Transverse colon (tissue), 4 donors: Measurements from ENCODE around the gene APMAP. TPM values are rescaled to one million over a fixed set of nuclear protein-coding genes. Genes with fewer than 3 reads are reported as not detected.

Experiments
- DNase-seq: peaks from one replicate; pipeline ENCODE4 v3.0.0-alpha.2; 2019
- H3K27ac ChIP-seq, 4 donors: fragments of 200-600 bp; sonication (generic); 2 replicates each; pipeline ENCODE4 v1.5.1; 2016 to 2018; ENCODE audit warnings: inconsistent platforms in 4 of 4
- H3K27me3 ChIP-seq: fragments of 200-600 bp; sonication (generic); 2 replicates; pipeline ENCODE4 v1.5.1; 2017; ENCODE audit warnings: inconsistent platforms
- H3K36me3 ChIP-seq, 4 donors: fragments of 200-600 bp; sonication (generic); 2 replicates each; pipeline ENCODE4 v1.5.1; 2017 to 2019; ENCODE audit warnings: inconsistent platforms in 4 of 4
- H3K4me1 ChIP-seq, 4 donors: fragments of 200-600 bp; sonication (generic); 2 replicates each; pipeline ENCODE4 v1.5.1; 2017 to 2020; ENCODE audit warnings: inconsistent platforms in 4 of 4
- H3K4me3 ChIP-seq, 4 donors: fragments of 200-600 bp; sonication (generic); 1 replicate in 1 of 4; 2 replicates in 3 of 4; pipeline versions ENCODE4 v1.5.1 to v1.6.1; 2017 to 2019; ENCODE audit warnings: inconsistent platforms in 4 of 4
- H3K9me3 ChIP-seq, 2 donors: fragments of 200-600 bp; sonication (generic); 2 replicates each; pipeline ENCODE4 v1.5.1; 2017 to 2019; ENCODE audit warnings: inconsistent platforms in 2 of 2
- EP300 ChIP-seq: sonication (generic); formaldehyde crosslinking; IDR thresholded peaks from one replicate; pipeline ENCODE4 v1.6.1; 2017; ENCODE audit warnings: antibody characterized with exemption, low read depth
- POLR2A ChIP-seq: fragments of 450-650 bp; IDR thresholded peaks from one replicate; pipeline ENCODE4 v1.6.1; 2016; ENCODE audit warnings: antibody characterized with exemption, mild to moderate bottlenecking, moderate library complexity
- POLR2AphosphoS5 ChIP-seq, 3 donors: sonication (generic); formaldehyde crosslinking; IDR thresholded peaks; one replicate each; pipeline ENCODE4 v1.6.1; 2016; ENCODE audit warnings: antibody characterized with exemption in 3 of 3
- WGBS, 2 donors: methylation state at CpG; one replicate each; pipeline ENCODE4 v1.1.5; 2018; ENCODE audit warnings: low coverage in 1 of 2; 5-methylcytosine and 5-hydroxymethylcytosine counted together
- in situ Hi-C, 4 donors: fragments of 200-750 bp; cut with MboI; loops; one replicate each; pipeline versions ENCODE4 v1.15.0 to v1.15.1; 2017; ENCODE audit warnings: low sequenced_read_pairs in 3 of 4, low pct_ligation_motif_present in 1 of 4, low pct_unique_long_range_greater_than_20kb in 1 of 4
- intact Hi-C: fragments of 100-400 bp; cut with DNase I; formaldehyde crosslinking; loops from one replicate; pipeline ENCODE4 v1.15.1; 2023; ENCODE audit warnings: low total_unique reads
- total RNA-seq, 4 donors: library from RNA; depleted of rRNA; stranded (reverse); fragments of >200 nt; gene quantifications; one replicate each; pipeline ENCODE4 v1.1.0, GENCODE V29; 2016
- TF ChIP-seq, protein P1 (sequence below), 5 experiments: fragments of 200-600 bp in 3 of 5; fragments of 450-650 bp in 2 of 5; sonication (generic) in 3 of 5; IDR thresholded peaks; 1 replicate in 2 of 5; 2 replicates in 3 of 5; pipeline ENCODE4 v1.5.1; 2016 to 2017; ENCODE audit warnings: antibody characterized with exemption in 5 of 5, inconsistent platforms in 3 of 5, mild to moderate bottlenecking in 2 of 5, moderate library complexity in 1 of 5

APMAP gene
- total RNA-seq, 4 donors from 2014 or later: 14.9 to 88.6 (median 50.2) TPM

DNA sequence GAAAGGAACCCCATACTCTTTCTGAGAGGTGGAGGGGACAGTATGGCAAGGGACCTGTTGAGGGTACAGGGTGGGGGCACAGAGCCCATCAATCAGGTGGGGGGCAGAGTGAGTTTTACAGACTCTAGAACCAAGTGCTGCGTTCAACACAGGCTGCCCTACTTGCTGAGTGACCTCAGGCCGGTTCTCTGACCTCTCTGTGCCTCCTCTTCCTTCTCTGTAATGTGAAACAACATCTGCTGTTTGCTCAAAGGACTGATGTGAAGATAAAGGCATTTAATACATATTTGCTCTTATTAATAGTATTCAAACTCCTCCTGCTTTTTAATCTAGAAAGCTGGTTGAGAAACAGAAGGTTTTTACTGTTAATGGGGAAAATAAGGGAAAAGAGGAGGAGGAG lies 25.9 kb upstream of the APMAP start:
- in situ Hi-C loops: loop anchor here in 1 of 4 donors (25.0 kb wide), 1 partner anchor 144 kb away; no protein-coding TSS in a partner anchor
- peaks cover 0 to 19% (median 8%) of the 10 kb centered on the region in 4 donors for H3K4me1 ChIP-seq
- H3K4me3 ChIP-seq: no peak overlapping the region
- intact Hi-C loops: no loop called here
- DNase-seq: no peak
- WGBS, 2 donors: 80 to 81% methylated on average over 2 of the region's 2 CpGs
- H3K27me3 ChIP-seq: no peaks in the 10 kb centered on the region
- H3K36me3 ChIP-seq: peaks cover 0 to 6% (median 1%) of the 10 kb centered on the region in 4 donors
- TF ChIP-seq, protein P1, sequence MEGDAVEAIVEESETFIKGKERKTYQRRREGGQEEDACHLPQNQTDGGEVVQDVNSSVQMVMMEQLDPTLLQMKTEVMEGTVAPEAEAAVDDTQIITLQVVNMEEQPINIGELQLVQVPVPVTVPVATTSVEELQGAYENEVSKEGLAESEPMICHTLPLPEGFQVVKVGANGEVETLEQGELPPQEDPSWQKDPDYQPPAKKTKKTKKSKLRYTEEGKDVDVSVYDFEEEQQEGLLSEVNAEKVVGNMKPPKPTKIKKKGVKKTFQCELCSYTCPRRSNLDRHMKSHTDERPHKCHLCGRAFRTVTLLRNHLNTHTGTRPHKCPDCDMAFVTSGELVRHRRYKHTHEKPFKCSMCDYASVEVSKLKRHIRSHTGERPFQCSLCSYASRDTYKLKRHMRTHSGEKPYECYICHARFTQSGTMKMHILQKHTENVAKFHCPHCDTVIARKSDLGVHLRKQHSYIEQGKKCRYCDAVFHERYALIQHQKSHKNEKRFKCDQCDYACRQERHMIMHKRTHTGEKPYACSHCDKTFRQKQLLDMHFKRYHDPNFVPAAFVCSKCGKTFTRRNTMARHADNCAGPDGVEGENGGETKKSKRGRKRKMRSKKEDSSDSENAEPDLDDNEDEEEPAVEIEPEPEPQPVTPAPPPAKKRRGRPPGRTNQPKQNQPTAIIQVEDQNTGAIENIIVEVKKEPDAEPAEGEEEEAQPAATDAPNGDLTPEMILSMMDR (IDR thresholded peaks at IDR 0.05): no peak
- TF ChIP-seq POLR2A (no peak), POLR2AphosphoS5 (IDR thresholded peaks at IDR 0.05) (no peak), EP300 (no peak)
- no peaks in the 10 kb centered on the region for H3K9me3 ChIP-seq
- no peak overlapping the region for H3K27ac ChIP-seq

DNA sequence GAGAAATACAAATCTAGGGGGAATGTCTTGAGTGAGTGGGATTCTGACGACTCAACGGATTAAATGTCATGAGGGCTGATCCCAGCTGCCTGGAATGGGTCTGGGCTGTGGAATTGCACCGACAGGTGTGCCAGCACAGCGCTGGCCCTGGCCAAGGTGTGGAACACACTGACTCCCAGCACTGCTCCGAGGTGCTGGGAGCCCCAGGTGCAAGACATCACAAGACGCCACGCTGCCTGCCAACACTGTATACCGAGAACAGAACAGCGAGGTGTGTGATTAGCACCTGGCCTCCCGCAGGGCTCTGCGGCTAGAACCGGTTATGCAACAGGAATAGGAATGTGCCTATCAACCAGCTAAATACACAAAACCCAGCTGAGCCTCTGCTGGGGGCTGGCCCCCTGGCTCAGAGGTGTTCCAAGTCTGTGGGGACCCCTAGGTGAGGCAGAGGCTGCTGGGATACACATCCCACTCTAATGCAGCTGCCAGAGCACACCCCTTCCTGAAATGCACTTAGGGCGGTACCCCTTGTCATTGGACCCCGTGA lies 24.8 kb upstream of the APMAP start:
- peaks cover 0 to 9% (median 1%) of the 10 kb centered on the region in 4 donors for H3K36me3 ChIP-seq
- peak overlapping the region in 1 of 4 donors; percentile 42 for H3K27ac ChIP-seq
- H3K4me3 ChIP-seq: no peak overlapping the region
- peaks cover 0 to 10% (median 5%) of the 10 kb centered on the region in 4 donors for H3K4me1 ChIP-seq
- TF ChIP-seq POLR2A: no peak
- TF ChIP-seq POLR2AphosphoS5 (IDR thresholded peaks at IDR 0.05): peak in 2 of 3 donors; percentile 16 to 37
- H3K27me3 ChIP-seq: no peaks in the 10 kb centered on the region
- 54 to 66% methylated on average over 2 to 11 of the region's 14 CpGs for WGBS, 2 donors
- no peaks in the 10 kb centered on the region for H3K9me3 ChIP-seq
- intact Hi-C loops: no loop called here
- in situ Hi-C loops: loop anchor here in 1 of 4 donors (25.0 kb wide), 1 partner anchor 145 kb away; no protein-coding TSS in a partner anchor
- DNase-seq: peak; percentile 74

DNA sequence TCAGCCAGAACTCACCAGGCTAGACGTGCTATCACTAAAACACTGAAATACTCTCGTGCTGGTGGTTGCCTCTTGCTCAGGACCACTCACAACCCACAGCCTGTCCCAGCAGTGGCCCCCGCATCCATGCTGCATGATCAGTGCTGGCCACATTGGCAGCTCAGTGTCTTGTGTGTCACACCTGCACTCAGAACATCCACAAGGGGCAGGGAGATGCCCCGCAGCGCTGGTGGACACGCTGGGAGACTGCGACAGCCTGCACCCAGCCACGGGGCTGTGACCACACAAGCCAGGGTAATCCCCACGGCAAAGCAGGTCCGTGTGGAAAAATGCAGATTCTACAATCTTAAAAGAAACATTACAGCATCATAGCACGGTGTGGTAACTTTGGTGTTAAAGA lies 23.9 kb upstream of the APMAP start:
- peaks cover 0 to 16% (median 1%) of the 10 kb centered on the region in 4 donors for H3K36me3 ChIP-seq
- DNase-seq: peak; percentile 6
- no peaks in the 10 kb centered on the region for H3K9me3 ChIP-seq
- 83 to 87% methylated on average over 2 to 11 of the region's 11 CpGs for WGBS, 2 donors
- H3K4me1 ChIP-seq: peaks cover 0 to 8% (median 4%) of the 10 kb centered on the region in 4 donors
- in situ Hi-C loops: loop anchor here in 1 of 4 donors (25.0 kb wide), 1 partner anchor 146 kb away; no protein-coding TSS in a partner anchor
- no peaks in the 10 kb centered on the region for H3K27me3 ChIP-seq
- TF ChIP-seq, protein P1 (IDR thresholded peaks at IDR 0.05): no peak
- TF ChIP-seq POLR2AphosphoS5 (IDR thresholded peaks at IDR 0.05) (no peak), POLR2A (no peak), EP300 (no peak)
- intact Hi-C loops: no loop called here
- H3K4me3 ChIP-seq: no peak overlapping the region
- H3K27ac ChIP-seq: no peak overlapping the region

DNA sequence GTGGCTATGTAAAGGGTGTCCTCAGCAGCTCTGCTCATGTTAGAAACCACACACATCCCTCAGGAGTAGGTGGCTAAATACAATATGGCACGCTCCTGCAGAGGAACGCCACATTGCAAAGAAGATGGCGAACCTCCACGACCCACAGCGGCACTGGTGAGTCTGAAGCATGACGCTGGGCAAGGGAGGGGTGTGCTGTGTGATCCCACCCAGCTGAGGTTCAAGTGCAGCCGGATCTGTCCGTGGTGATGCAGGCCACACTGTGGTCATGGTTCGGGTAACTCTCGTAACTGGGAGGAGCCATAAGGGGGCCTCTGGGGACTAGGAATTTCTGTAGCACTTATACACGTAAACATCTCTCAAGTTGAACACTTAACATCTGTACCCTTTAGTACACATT lies 23.4 kb upstream of the APMAP start:
- intact Hi-C loops: no loop called here
- WGBS, 2 donors: 60% methylated on average over 11 of the region's 11 CpGs; no CpG with 5 or more reads in 1 of the 2 donors

More for the DNA sequence above, 23.4 kb upstream of the APMAP start:
- Histone ChIP-seq H3K27me3 (no peaks in the 10 kb centered on the region), H3K36me3 (peaks cover 0 to 16% (median 1%) of the 10 kb centered on the region in 4 donors), H3K27ac (no peak overlapping the region), H3K9me3 (no peaks in the 10 kb centered on the region), H3K4me3 (no peak overlapping the region), H3K4me1 (peaks cover 0 to 8% (median 4%) of the 10 kb centered on the region in 4 donors)
- TF ChIP-seq POLR2A (no peak), POLR2AphosphoS5 (IDR thresholded peaks at IDR 0.05) (no peak), EP300 (no peak)
- TF ChIP-seq, protein P1 (IDR thresholded peaks at IDR 0.05): no peak
- in situ Hi-C loops: loop anchor here in 1 of 4 donors (25.0 kb wide), 1 partner anchor 146 kb away; no protein-coding TSS in a partner anchor
- peak; percentile 19 for DNase-seq
